Activated CD4-positive, alpha-beta T cell treated with anti-CD3 and anti-CD28 coated beads, Interleukin-2, amount 10 ng/mL, durations not matched to agents 7 days and 5 days (primary cell): ENCODE data around the gene PXDN. TPM values are rescaled to one million over a fixed set of nuclear protein-coding genes. Genes with fewer than 3 reads are reported as not detected.
A peak's percentile ranks its signal among the peaks of the same experiment; 100 is the strongest.

Experiments
- CTCF ChIA-PET: fragments of 350-600 bp; sonication (Branson Sonifier 250); formaldehyde crosslinking; loops from one replicate; lab custom pipeline; 2021; ENCODE audit warnings: antibody characterized with exemption; lab: Charles Lee
- POLR2A ChIA-PET: fragments of 350-600 bp; sonication (Branson Sonifier 250); formaldehyde crosslinking; loops from one replicate; lab custom pipeline; 2021; ENCODE audit warnings: antibody characterized with exemption; lab: Charles Lee
- DNase-seq: peaks from one replicate; pipeline ENCODE4 v3.0.0-alpha.2; 2020
- H3K27ac Mint-ChIP-seq: one replicate; pipeline ENCODE4 v1.8.0; 2021; ENCODE audit warnings: mild to moderate bottlenecking, moderate library complexity, mixed read lengths
- H3K27me3 Mint-ChIP-seq: one replicate; pipeline ENCODE4 v1.8.0; 2021; ENCODE audit warnings: mixed read lengths
- H3K36me3 Mint-ChIP-seq: one replicate; pipeline ENCODE4 v1.8.0; 2021; ENCODE audit warnings: low read depth, mixed read lengths
- H3K4me1 Mint-ChIP-seq: one replicate; pipeline ENCODE4 v1.8.0; 2021; ENCODE audit warnings: mixed read lengths
- H3K4me3 Mint-ChIP-seq: one replicate; pipeline ENCODE4 v1.8.0; 2021; ENCODE audit warnings: mild to moderate bottlenecking, moderate library complexity, mixed read lengths
- H3K9me3 Mint-ChIP-seq: one replicate; pipeline ENCODE4 v1.8.0; 2021; ENCODE audit warnings: mixed read lengths
- total RNA-seq, 2 experiments: library from RNA; stranded (reverse); gene quantifications; one replicate each; pipeline ENCODE4 v1.2.3, GENCODE V29; 2021

The PXDN gene
- under 1 TPM; 0.20 to 0.58 TPM for total RNA-seq

- Mint-ChIP-seq H3K4me1 (peaks cover 8% of the 10 kb centered on the region), H3K36me3 (no peaks in the 10 kb centered on the region), H3K27me3 (peaks cover 36% of the 10 kb centered on the region), H3K9me3 (no peaks in the 10 kb centered on the region), H3K4me3 (peak within 1 kb of the TSS; percentile 29), H3K27ac (no peak within 1 kb of the TSS)
- no peak for DNase-seq
- ChIA-PET POLR2A (no interaction called here), CTCF (no interaction called here)
Observed at GRCh38 chr2:1744446-1745170, at the start of gene PXDN. TSS of gene PXDN (minus strand) at chr2:1744515. CDS start at chr2:1744455, 60 bp downstream.

- H3K36me3 Mint-ChIP-seq = no peaks in the 10 kb centered on the region
- ChIA-PET POLR2A (no interaction called here), CTCF (no interaction called here)
- peaks cover 3% of the 10 kb centered on the region for H3K27me3 Mint-ChIP-seq
- H3K4me3 Mint-ChIP-seq = no peak overlapping the region
- H3K9me3 Mint-ChIP-seq = no peaks in the 10 kb centered on the region
- DNase-seq = no peak
- H3K4me1 Mint-ChIP-seq = peaks cover 4% of the 10 kb centered on the region
- no peak overlapping the region for H3K27ac Mint-ChIP-seq
Observed at GRCh38 chr2:1793868-1794445, 49.6 kb upstream of the PXDN start.

GRCh38 chr2:1793001-1793867 is 48.9 kb upstream of the PXDN start:
- H3K9me3 Mint-ChIP-seq = no peaks in the 10 kb centered on the region
- peaks cover under 1% of the 10 kb centered on the region for H3K27me3 Mint-ChIP-seq
- POLR2A ChIA-PET = no interaction called here
- no peaks in the 10 kb centered on the region for H3K36me3 Mint-ChIP-seq
- H3K4me1 Mint-ChIP-seq = peaks cover under 1% of the 10 kb centered on the region
- no peak overlapping the region for H3K4me3 Mint-ChIP-seq
- CTCF ChIA-PET = no interaction called here
- no peak for DNase-seq
- H3K27ac Mint-ChIP-seq = no peak overlapping the region

GRCh38 chr2:1791685-1792435 is 47.5 kb upstream of the PXDN start:
- CTCF ChIA-PET = interaction anchor here (0.6 kb wide), 1 partner anchor 60 kb away, joined by 3 read pairs; no protein-coding TSS in a partner anchor
- no peaks in the 10 kb centered on the region for H3K4me1 Mint-ChIP-seq
- no peak overlapping the region for H3K27ac Mint-ChIP-seq
- no peaks in the 10 kb centered on the region for H3K36me3 Mint-ChIP-seq
- H3K9me3 Mint-ChIP-seq = no peaks in the 10 kb centered on the region
- peaks cover 3% of the 10 kb centered on the region for H3K27me3 Mint-ChIP-seq
- POLR2A ChIA-PET = no interaction called here
- no peak for DNase-seq
- no peak overlapping the region for H3K4me3 Mint-ChIP-seq

GRCh38 chr2:1791006-1791605 is 46.8 kb upstream of the PXDN start:
- Mint-ChIP-seq H3K27ac (no peak overlapping the region), H3K27me3 (peaks cover 3% of the 10 kb centered on the region), H3K4me1 (no peaks in the 10 kb centered on the region), H3K36me3 (no peaks in the 10 kb centered on the region), H3K9me3 (no peaks in the 10 kb centered on the region), H3K4me3 (no peak overlapping the region)
- POLR2A ChIA-PET = no interaction called here
- CTCF ChIA-PET = interaction anchor here (0.6 kb wide), 1 partner anchor 370 kb away, joined by 3 read pairs; no protein-coding TSS in a partner anchor
- DNase-seq = no peak

GRCh38 chr2:1790473-1790872 is 46.2 kb upstream of the PXDN start:
- peaks cover 5% of the 10 kb centered on the region for H3K27me3 Mint-ChIP-seq
- no peak overlapping the region for H3K27ac Mint-ChIP-seq
- no peak for DNase-seq
- H3K9me3 Mint-ChIP-seq = no peaks in the 10 kb centered on the region
- CTCF ChIA-PET = interaction anchor here (0.6 kb wide), 1 partner anchor 371 kb away, joined by 3 read pairs; no protein-coding TSS in a partner anchor
- POLR2A ChIA-PET = no interaction called here
- H3K4me1 Mint-ChIP-seq = no peaks in the 10 kb centered on the region
- no peak overlapping the region for H3K4me3 Mint-ChIP-seq
- no peaks in the 10 kb centered on the region for H3K36me3 Mint-ChIP-seq

- Mint-ChIP-seq H3K4me1 (no peaks in the 10 kb centered on the region), H3K36me3 (no peaks in the 10 kb centered on the region), H3K9me3 (no peaks in the 10 kb centered on the region), H3K4me3 (no peak overlapping the region), H3K27ac (no peak overlapping the region), H3K27me3 (peaks cover 5% of the 10 kb centered on the region)
- CTCF ChIA-PET = no interaction called here
- POLR2A ChIA-PET = no interaction called here
- no peak for DNase-seq
Observed at GRCh38 chr2:1789610-1790009, 45.3 kb upstream of the PXDN start.

GRCh38 chr2:1788478-1788959 is 44.2 kb upstream of the PXDN start:
- no peaks in the 10 kb centered on the region for H3K9me3 Mint-ChIP-seq
- DNase-seq = no peak
- H3K27ac Mint-ChIP-seq = no peak overlapping the region
- H3K4me3 Mint-ChIP-seq = no peak overlapping the region
- no peaks in the 10 kb centered on the region for H3K36me3 Mint-ChIP-seq
- peaks cover 5% of the 10 kb centered on the region for H3K27me3 Mint-ChIP-seq
- no peaks in the 10 kb centered on the region for H3K4me1 Mint-ChIP-seq
- ChIA-PET POLR2A (no interaction called here), CTCF (no interaction called here)

GRCh38 chr2:1787755-1788477 is 43.6 kb upstream of the PXDN start:
- no peaks in the 10 kb centered on the region for H3K9me3 Mint-ChIP-seq
- no peaks in the 10 kb centered on the region for H3K4me1 Mint-ChIP-seq
- no peak overlapping the region for H3K27ac Mint-ChIP-seq
- no peak for DNase-seq
- POLR2A ChIA-PET = no interaction called here
- peaks cover 5% of the 10 kb centered on the region for H3K27me3 Mint-ChIP-seq
- CTCF ChIA-PET = no interaction called here
- H3K4me3 Mint-ChIP-seq = no peak overlapping the region
- no peaks in the 10 kb centered on the region for H3K36me3 Mint-ChIP-seq

GRCh38 chr2:1784986-1785617 is 40.8 kb upstream of the PXDN start:
- Mint-ChIP-seq H3K9me3 (no peaks in the 10 kb centered on the region), H3K36me3 (no peaks in the 10 kb centered on the region), H3K27ac (no peak overlapping the region), H3K4me1 (peaks cover 6% of the 10 kb centered on the region), H3K27me3 (peaks cover 5% of the 10 kb centered on the region), H3K4me3 (no peak overlapping the region)
- CTCF ChIA-PET = no interaction called here
- POLR2A ChIA-PET = no interaction called here
- DNase-seq = no peak

GRCh38 chr2:1784087-1784486 is 39.8 kb upstream of the PXDN start:
- no peak overlapping the region for H3K4me3 Mint-ChIP-seq
- H3K27me3 Mint-ChIP-seq = peaks cover 5% of the 10 kb centered on the region
- no peaks in the 10 kb centered on the region for H3K9me3 Mint-ChIP-seq
- peaks cover 6% of the 10 kb centered on the region for H3K4me1 Mint-ChIP-seq
- DNase-seq = no peak
- CTCF ChIA-PET = no interaction called here
- H3K27ac Mint-ChIP-seq = no peak overlapping the region
- POLR2A ChIA-PET = interaction anchor here (0.6 kb wide), 1 partner anchor 15 kb away, joined by 3 read pairs; no protein-coding TSS in a partner anchor
- H3K36me3 Mint-ChIP-seq = no peaks in the 10 kb centered on the region
